DMS53 (cell line): ENCODE measurements around the gene FAM13A.

ENCODE experiments used
- DNase-seq: peaks from one replicate; lab custom pipeline; 2025; lab: John Stamatoyannopoulos, UW

The FAM13A gene

GRCh38 chr4:88747351-88747750, 309.6 kb downstream of the FAM13A start:
- DNase-seq = no peak

GRCh38 chr4:88746206-88746605, 310.8 kb downstream of the FAM13A start:
- DNase-seq = no peak

- DNase-seq = no peak
Observed at GRCh38 chr4:88745581-88746163, 311.3 kb downstream of the FAM13A start.

- no peak for DNase-seq
Observed at GRCh38 chr4:88745175-88745574, 311.8 kb downstream of the FAM13A start.

- no peak for DNase-seq
Observed at GRCh38 chr4:88744609-88745008, 312.4 kb downstream of the FAM13A start.

GRCh38 chr4:88743696-88744095, 313.3 kb downstream of the FAM13A start:
- DNase-seq = no peak

- no peak for DNase-seq
Observed at GRCh38 chr4:88742561-88742960, 314.4 kb downstream of the FAM13A start.

- DNase-seq = no peak
Observed at GRCh38 chr4:88738180-88738579, 318.8 kb downstream of the FAM13A start.

- DNase-seq = no peak
Observed at GRCh38 chr4:88737307-88737941, 319.6 kb downstream of the FAM13A start.

- no peak for DNase-seq
Observed at GRCh38 chr4:88736264-88736663, 320.7 kb downstream of the FAM13A start.

GRCh38 chr4:88735564-88735963, 321.4 kb downstream of the FAM13A start:
- no peak for DNase-seq

GRCh38 chr4:88734403-88734949, 322.5 kb downstream of the FAM13A start:
- no peak for DNase-seq

- no peak for DNase-seq
Observed at GRCh38 chr4:88732714-88733368, 324.1 kb downstream of the FAM13A start.

- DNase-seq = no peak
Observed at GRCh38 chr4:88731381-88731780, 325.6 kb downstream of the FAM13A start.

GRCh38 chr4:88730811-88731210, 326.2 kb downstream of the FAM13A start:
- no peak for DNase-seq

- no peak for DNase-seq
Observed at GRCh38 chr4:88729146-88729760, 327.7 kb downstream of the FAM13A start.

- no peak for DNase-seq
Observed at GRCh38 chr4:88728146-88728545, 328.8 kb downstream of the FAM13A start.

- no peak for DNase-seq
Observed at GRCh38 chr4:88725986-88726385, 331.0 kb downstream of the FAM13A start.

- DNase-seq = no peak
Observed at GRCh38 chr4:88725143-88725542, 331.8 kb downstream of the FAM13A start.

GRCh38 chr4:88724406-88724805, 332.6 kb downstream of the FAM13A start:
- DNase-seq = no peak

GRCh38 chr4:88722828-88723227, 334.2 kb downstream of the FAM13A start:
- no peak for DNase-seq

- no peak for DNase-seq
Observed at GRCh38 chr4:88722276-88722780, 334.7 kb downstream of the FAM13A start.
